Anterior cingulate cortex (tissue), 58 donors: Measurements from ENCODE around the gene NUP58.

Source experiments
- DNase-seq, 58 donors: peaks; one replicate each; lab custom pipeline; 2025; lab: John Stamatoyannopoulos, UW

NUP58 gene, protein sequence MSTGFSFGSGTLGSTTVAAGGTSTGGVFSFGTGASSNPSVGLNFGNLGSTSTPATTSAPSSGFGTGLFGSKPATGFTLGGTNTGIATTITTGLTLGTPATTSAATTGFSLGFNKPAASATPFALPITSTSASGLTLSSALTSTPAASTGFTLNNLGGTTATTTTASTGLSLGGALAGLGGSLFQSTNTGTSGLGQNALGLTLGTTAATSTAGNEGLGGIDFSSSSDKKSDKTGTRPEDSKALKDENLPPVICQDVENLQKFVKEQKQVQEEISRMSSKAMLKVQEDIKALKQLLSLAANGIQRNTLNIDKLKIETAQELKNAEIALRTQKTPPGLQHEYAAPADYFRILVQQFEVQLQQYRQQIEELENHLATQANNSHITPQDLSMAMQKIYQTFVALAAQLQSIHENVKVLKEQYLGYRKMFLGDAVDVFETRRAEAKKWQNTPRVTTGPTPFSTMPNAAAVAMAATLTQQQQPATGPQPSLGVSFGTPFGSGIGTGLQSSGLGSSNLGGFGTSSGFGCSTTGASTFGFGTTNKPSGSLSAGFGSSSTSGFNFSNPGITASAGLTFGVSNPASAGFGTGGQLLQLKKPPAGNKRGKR

DNA sequence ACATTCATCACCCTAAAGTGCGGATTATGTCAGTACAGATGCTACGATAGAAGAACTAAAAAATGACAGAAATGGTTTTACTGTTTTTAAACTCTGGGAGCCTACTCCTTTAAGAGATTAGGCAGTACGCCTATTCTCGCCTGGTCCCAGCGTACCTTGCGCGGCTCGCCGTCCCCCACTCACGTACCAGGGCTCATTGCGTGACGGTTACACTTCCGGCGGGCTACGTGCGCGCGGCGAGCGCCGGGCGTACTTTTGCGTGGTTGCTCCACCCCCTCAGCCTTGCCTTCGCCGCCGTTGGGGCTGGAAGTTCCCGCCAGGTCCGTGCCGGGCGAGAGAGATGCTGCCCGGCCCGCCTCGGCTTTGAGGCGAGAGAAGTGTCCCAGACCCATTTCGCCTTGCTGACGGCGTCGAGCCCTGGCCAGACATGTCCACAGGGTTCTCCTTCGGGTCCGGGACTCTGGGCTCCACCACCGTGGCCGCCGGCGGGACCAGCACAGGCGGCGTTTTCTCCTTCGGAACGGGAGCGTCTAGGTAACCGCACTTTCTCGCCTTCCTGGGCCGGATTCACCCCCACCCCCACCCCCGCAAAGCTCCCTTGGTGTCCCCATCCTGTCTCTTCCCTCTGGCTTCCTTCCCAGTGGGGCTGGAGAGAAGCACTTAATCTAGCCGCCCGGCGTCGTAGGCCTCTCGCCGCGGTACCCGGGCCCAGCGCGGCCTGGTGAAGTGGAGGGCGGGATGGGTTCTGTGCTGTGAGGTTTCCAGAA, at the start of gene NUP58:
Gene NUP58, plus strand, starts transcription at position 279 of the 767 bp plus-strand sequence. Its CDS starts 149 bp downstream, at position 428.
- DNase-seq = peak; percentile 80 to 97 (median 93)

DNA sequence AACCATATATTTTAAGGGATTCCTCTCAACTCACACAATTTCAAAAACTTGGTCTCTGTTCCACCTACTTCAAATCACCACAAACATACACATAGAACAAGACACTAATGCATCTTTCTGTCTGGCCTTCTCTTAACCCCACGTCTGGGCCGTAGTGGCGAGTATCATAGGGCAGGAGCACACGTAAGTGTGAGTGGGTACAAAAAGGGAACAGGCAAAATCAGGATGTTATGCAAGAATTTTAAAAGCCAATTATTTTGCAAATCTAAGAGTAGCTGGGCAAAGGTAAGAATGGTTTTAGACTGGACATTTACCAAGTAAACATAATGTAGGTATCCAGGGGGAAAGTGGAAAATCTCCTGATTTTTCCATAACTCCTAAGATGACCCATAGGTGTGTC, 49.2 kb upstream of the NUP58 start:
- no peak for DNase-seq

DNA sequence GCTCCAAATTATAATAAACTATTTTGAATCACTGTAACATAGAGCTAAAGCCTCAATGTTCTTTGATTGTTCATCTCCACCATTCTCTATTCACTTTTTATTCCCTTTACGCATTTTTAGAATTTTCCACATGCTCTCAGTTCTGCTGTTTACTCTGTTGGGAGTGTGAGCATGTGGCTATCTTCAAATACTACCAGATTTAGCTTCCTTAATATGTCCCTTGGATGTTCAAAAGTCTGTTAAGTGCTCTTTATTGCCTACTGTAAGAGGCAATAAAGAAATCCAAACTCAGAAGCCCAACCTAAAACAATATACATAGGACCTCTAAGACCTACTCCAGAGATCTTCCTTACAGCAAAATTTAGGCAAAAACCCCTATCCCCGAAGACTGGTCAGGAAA, 48.7 kb upstream of the NUP58 start:
- DNase-seq = no peak

DNA sequence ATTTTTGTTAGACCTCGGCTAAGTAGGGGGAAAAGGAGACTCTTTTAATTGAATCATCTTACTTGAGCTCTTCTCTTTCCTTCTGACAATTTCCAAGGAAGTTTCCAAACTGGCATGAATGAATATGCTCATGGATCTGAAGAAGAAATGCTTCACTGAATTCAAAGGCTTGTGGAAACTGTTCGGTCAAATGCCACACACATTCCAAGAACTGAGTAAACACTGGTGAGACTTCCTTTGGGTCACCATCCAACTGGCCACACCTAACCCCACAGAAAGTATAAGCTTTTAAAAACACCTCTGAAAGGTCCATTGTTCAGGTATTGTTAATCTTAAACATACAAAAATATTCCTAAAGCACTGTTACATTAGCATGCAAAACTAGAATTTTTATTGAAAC, 47.7 kb upstream of the NUP58 start:
- DNase-seq = no peak

DNA sequence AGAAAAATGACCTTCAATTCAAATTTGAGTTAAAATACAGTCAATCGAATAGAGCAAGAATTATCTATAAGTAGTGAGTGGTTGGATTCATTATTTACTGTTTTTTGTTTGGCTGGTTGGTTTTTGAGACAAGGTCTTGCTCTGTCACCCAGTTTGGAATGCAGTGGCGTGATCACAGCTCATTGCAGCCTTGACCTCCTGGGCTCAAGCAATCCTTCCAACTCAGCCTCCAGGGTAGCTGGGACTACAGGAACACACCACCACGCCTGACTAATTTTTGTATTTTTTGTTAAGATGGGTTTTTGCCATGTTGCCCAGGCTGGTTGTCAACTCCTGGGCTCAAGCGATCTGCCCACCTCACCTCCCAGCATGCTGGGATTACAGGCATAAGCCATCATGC, 39.2 kb upstream of the NUP58 start:
- DNase-seq = no peak

DNA sequence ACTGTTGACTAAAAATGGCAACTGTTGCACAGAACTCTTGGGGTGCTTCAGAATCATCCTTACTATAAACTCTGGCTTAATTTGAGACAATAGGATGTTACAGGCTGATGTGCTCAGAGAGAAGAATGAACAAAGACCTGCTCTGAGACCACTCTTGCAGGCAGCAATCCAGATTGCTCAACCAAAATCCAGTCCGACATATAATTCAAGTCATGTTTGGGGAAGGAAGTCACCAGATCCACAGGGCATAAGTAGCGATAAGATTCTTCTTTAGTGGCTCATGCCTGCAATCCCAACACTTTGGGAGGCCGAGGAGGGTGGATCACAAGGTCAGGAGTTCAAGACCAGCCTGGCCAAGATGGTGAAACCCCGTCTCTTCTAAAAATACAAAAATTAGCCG, 34.7 kb upstream of the NUP58 start:
- no peak for DNase-seq

DNA sequence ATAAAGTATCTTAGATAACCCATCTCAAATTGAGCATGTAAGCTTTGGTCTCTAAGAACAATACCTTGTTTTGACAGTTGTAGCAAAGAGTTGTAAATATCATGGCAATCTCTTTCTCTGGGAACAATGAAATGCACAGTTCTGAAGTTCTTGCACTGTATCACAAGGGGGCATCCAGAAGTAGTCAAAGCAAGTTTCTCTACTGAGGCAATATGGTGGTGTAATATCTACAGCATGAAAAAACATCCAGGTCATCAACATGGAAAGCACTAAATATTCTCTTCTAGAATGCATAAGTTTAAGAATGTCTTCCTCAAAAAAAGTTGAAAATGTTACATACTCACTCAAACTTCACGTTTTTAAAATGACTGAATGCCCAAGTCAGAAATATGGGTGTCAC, 33.7 kb upstream of the NUP58 start:
- peak in 1 of 58 donors; percentile 9 for DNase-seq

DNA sequence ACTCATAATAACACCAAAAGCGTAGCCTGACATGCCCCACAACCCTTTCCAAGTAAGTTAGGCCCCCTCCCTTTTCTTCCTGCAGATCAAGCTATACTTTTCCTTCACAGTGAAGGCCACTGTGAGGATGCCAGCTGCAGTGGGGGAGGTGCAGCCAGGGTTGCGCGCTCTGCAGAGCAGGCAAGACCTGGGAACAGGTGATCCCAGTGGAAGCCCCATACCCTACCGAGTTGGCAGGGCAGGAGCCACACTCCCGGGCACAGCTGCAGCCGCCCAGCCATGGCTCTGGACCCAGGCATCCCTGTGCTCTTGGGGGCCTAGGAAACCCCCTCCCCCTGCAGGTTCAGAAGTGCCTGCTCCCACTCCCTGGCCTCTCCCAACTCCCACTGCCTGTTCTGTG, 32.9 kb upstream of the NUP58 start:
- no peak for DNase-seq

DNA sequence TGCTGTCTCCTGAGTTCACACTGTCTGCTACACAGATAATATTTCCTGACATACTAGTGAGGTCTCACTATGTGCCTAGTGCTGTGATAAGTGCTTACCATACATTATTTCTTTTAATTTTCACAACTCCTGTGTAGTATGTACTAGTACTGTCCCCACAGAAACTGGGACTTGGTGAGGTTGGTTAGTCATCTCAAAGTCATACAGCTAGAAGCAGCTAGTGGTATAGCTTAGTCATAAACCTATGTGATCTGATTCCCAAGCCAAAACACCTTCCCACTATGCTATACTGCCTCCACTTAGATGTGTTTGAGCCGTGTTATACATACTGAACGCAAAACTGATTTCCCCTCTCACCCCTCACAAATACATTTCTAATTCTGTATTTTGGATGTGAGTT, 24.7 kb upstream of the NUP58 start:
- no peak for DNase-seq

DNA sequence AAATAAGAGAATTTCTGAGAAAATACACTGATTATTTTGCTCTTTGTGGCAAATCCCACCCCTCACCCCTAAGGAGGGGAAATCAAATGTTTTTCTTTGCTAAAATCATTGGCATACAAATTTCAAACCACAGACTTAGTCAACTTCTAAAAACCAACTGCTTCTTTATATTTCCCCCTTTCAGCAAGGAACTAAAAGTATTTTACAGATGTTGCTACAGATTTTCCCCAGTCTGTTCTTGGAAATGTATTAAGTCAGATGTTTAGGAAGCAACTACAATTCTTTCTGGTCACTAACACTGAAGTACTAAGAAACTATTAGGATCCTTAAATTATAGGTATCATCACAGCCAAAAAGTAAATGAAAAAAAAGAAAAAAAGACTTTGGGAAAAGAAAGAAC, 21.0 kb upstream of the NUP58 start:
- no peak for DNase-seq

DNA sequence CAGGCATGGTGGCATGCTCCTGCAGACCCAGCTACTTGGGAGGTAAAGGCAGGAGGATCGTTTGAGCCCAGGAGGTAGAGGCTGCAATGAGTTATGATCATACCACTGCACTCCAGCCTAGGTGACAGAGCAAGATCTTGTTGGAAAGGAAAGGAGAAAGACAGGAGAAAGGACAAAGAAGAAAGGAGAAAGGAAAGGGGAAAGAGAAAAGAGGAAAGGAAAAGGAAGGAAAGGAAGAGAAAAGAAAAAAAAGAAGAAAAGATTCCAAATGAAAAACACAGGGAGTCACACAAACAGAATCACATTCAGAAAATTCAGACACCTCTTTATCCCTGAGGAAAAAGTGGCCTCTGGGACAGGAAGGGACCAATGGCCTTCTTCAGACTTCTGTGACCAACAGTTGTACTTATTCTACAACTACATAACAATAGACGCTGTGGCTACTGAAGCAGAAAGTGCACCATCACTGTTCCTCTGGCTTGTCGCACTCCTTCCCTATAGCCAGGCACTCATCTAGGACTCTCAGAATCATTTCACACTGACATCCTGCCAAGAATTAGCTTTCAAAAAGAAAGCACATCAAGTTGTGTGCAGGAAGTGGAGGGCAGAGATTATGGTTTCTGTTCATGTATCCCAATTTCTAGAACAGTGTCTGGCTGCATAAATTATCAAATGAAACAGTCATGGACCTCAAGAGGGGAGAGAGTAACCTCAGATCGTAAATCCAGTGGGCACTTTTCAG, 20.1 kb upstream of the NUP58 start:
- DNase-seq = no peak

DNA sequence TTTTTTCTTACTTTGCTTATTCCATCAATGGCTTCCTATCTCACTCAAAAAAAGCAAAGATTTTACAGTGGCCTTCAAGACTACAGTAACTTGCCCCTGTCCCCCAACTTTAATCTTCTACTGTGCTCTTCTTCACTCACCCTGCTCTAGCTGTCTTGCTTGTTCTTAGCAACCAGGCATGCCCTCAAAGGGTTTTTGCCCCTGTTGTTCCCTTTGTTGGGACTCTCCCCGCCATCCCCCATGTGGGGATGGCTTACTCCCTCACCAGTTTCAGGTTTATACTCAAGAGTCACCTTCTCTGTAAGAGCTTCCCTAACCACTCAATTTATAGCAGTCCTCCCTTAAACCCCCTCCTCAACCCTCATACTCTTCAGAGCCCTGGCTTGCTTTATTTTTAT, 19.5 kb upstream of the NUP58 start:
- no peak for DNase-seq

DNA sequence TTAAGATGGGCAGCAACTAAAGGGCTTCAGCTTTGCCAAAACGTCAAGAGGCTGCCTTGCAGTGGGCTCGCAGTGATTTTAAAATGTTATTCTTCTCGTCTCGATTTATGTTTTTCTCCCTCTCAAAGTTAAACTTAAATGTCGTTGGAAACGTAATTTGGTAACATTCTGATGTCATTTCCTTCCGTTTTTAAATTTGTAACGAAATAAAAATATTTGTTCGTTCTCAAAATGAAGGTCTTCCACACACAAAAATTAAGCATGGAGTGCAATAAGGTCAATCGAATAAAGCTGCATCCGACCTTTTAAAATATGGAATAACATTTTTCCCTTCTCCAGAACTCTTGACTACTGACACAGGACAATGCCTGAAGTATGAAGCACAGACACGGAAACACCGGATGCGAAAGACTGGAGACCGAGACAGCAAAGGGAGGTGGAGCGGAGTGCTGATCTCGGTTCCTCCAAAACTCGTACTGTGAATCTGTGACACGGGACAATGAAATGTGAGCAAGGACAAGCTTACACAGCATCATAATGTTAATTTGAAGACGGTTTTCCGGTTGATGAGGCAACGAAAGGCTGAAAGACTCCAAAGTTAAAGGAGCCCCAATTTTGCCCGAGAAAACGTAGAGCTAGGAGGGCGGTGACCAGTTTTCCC, 15.0 kb upstream of the NUP58 start:
- peak in 19 of 58 donors; percentile 3 to 48 (median 22) for DNase-seq

DNA sequence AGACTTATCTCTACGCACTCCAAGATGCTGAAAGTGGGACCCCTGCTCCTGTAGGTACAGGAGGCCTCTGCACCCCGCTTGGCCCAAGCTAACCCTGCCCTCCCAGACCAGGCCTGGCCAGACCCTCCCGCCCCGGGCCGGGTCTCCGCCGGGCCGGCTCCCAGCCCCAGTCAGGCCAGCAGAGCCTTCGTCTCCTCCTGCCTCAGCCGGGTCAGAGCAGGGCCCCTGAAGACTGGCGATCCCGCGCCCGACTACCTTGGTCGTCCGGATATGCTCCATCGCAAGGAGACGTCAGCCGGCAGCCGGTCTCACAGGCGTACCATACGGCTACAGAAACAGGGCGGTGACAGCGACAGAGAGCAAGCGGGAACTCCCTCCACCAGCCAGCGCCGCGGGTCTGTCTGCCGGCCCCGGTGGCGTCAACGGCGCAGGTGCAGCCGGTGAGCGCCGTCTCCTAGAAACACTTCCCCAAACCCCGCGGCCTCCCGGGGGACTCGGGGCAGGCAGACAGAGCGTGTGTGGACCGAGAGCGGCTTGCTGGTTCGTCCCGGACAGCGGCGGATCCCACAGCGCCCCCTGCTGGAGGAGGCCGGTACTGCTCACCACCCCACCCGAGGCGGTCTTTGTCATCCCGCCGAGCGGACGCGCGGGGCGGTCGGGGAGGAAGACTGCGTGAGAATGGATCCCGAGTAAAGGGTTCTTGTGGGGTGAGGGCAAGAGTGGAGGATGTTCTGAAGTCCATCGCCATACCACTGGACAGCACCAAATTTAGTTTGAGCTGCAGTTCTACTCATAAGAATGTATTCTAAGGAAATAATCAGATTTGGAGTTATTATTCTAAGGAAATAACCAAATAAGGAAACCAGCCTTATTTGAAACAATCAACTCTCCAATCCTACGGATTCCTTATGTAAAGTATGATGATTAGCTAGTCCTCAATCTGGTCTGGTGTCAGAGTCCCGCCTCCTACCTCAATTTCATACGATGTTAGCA, 14.2 kb upstream of the NUP58 start, which contains the start of gene MTMR6:
Gene MTMR6, minus strand, starts transcription at position 520 of the 993 bp plus-strand sequence. Its CDS starts 241 bp downstream, at position 279.
- DNase-seq = peak; percentile 16 to 96 (median 86)

DNA sequence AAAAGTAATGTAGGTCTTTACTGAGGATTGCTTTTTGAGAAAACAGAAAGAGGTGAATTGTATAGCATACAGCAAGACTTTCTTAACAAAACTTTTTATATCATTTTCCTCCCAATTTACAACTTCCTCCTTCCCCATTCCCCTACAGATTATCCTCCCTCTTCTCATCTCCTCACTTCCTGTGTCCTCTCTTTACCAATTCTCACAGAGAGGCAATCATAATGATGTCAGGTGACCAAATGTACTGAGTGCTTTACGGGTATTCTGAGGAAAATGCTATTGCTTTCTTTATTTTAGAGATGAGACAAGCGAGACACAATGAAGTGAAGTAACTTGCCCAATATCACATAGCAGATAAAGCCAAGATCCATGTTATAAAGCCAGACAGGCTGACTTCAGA, 12.5 kb upstream of the NUP58 start:
- no peak for DNase-seq

DNA sequence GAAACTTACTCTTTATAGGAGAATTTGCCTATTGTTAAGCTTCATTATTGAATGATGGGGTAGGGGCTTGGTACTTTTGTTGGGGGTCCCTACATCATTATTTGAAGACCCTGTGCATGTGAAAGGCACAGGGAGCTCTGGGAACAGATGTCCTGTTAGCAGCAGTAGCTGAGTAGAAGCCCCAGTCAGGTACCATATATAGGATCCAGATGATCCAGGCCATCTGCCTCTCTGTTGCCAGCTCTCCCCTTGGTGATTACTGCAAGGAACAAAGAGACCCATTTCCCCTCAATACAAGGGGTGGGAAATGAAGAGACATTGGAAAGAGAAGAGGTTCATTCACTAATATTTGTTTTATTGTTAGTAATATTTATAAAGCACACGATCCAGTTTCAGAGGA, 9.7 kb upstream of the NUP58 start:
- DNase-seq = no peak

DNA sequence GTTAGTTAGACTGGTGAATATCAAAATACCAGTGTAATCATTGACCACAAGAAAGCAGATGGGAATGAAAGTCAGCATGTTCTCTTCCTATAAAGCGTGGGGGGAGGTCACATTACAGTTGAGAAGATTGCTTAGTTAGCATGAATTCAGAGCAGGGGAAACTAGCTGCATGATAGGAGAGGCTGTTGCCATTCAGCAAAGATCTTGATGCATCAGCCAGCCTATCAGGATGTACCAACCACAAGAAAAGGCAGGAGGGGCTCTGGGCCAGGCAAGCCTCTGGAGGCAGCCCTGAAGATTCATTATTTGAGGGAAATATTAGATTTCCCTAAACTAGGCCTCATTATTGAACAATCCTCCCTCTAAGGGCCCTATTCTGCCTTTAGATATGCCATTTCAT, 9.1 kb upstream of the NUP58 start:
- DNase-seq = no peak

DNA sequence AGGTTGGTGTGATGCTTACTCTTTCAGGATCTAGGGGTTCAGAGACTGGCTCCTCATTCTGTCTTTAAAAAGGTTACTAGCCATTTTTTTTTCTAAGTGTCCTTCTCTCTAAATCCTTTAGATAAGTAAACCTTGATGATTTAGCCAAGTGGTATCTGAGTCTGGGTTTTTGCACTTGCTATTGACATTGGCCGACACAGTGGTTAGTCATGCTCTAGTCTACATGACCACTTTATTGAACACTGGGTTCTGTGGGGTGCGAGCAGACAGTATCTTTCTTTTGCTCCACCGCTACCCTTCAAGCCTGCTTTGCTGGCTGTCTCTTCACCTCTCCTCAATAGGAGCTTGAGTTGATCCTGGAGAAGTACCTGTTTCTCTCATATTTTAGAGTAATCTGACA, 6.2 kb upstream of the NUP58 start:
- no peak for DNase-seq

DNA sequence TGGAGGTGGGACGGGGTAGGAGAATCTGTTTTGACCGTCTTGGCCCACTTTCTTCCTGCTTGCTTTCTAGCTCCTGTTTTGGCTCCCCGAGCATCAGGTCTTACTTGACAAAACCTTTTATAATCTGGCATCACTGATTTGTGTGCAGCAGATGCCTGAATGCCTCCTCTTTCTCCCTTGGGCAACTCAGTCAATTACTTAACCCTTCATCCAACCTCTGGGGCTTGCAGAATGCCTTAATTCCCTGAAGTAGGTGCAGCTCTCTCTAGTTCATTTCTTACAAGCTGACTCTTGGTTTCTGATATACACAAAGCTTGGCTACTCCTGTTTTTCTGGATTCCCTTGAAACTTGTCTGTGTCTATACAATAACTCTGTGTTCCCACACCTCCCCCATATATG, 5.7 kb upstream of the NUP58 start:
- no peak for DNase-seq
